ENCODE data around the gene CEP152. TPM values are rescaled to one million over a fixed set of nuclear protein-coding genes. Genes with fewer than 3 reads are reported as not detected.

CEP152 gene
- total and polyA plus RNA-seq, 9 donors = 2.6 to 5.3 (median 3.6) TPM

GRCh38 chr15:48712546-48712945 is 98.3 kb downstream of the CEP152 start:
- DNase-seq = no peak
- H3K27ac ChIP-seq (ENCODE audit: low read length) = no peak overlapping the region
- no peak overlapping the region for H3K4me3 ChIP-seq (ENCODE audit: low read length)
- H3K36me3 ChIP-seq (ENCODE audit: control insufficient read depth, insufficient read depth, low read length) = no peaks in the 10 kb centered on the region
- peaks cover 9% of the 10 kb centered on the region for H3K9me3 ChIP-seq (replicated peaks; ENCODE audit: control insufficient read depth, low read depth, low read length)
- no peaks in the 10 kb centered on the region for H3K4me1 ChIP-seq (ENCODE audit: control insufficient read depth, insufficient read depth, low read length)
- H3K27me3 ChIP-seq (ENCODE audit: control insufficient read depth, insufficient read depth, low read length) = no peaks in the 10 kb centered on the region
- WGBS (ENCODE audit: insufficient coverage) = 59% methylated on average over 2 of the region's 3 CpGs

- no peaks in the 10 kb centered on the region for H3K4me1 ChIP-seq (ENCODE audit: control insufficient read depth, insufficient read depth, low read length)
- WGBS (ENCODE audit: insufficient coverage) = 50% methylated on average over 1 of the region's 4 CpGs
- H3K27me3 ChIP-seq (ENCODE audit: control insufficient read depth, insufficient read depth, low read length) = no peaks in the 10 kb centered on the region
- no peak overlapping the region for H3K27ac ChIP-seq (ENCODE audit: low read length)
- no peak for DNase-seq
- peaks cover 1% of the 10 kb centered on the region for H3K9me3 ChIP-seq (replicated peaks; ENCODE audit: control insufficient read depth, low read depth, low read length)
- H3K36me3 ChIP-seq (ENCODE audit: control insufficient read depth, insufficient read depth, low read length) = no peaks in the 10 kb centered on the region
- H3K4me3 ChIP-seq (ENCODE audit: low read length) = no peak overlapping the region
Measured at GRCh38 chr15:48710952-48711495, 99.8 kb downstream of the CEP152 start.

- no peaks in the 10 kb centered on the region for H3K4me1 ChIP-seq (ENCODE audit: control insufficient read depth, insufficient read depth, low read length)
- H3K9me3 ChIP-seq (replicated peaks; ENCODE audit: control insufficient read depth, low read depth, low read length) = no peaks in the 10 kb centered on the region
- H3K4me3 ChIP-seq (ENCODE audit: low read length) = no peak overlapping the region
- H3K27ac ChIP-seq (ENCODE audit: low read length) = no peak overlapping the region
- DNase-seq = peak; percentile 58
- no peaks in the 10 kb centered on the region for H3K36me3 ChIP-seq (ENCODE audit: control insufficient read depth, insufficient read depth, low read length)
- WGBS (ENCODE audit: insufficient coverage) = no CpG with 5 or more reads among the region's 1 CpG
- no peaks in the 10 kb centered on the region for H3K27me3 ChIP-seq (ENCODE audit: control insufficient read depth, insufficient read depth, low read length)
Measured at GRCh38 chr15:48708641-48709040, 102.2 kb downstream of the CEP152 start.

GRCh38 chr15:48705381-48705780 is 105.5 kb downstream of the CEP152 start:
- Histone ChIP-seq H3K4me1 (ENCODE audit: control insufficient read depth, insufficient read depth, low read length) (no peaks in the 10 kb centered on the region), H3K36me3 (ENCODE audit: control insufficient read depth, insufficient read depth, low read length) (no peaks in the 10 kb centered on the region), H3K27ac (ENCODE audit: low read length) (no peak overlapping the region), H3K9me3 (replicated peaks; ENCODE audit: control insufficient read depth, low read depth, low read length) (no peaks in the 10 kb centered on the region), H3K27me3 (ENCODE audit: control insufficient read depth, insufficient read depth, low read length) (no peaks in the 10 kb centered on the region), H3K4me3 (ENCODE audit: low read length) (no peak overlapping the region)
- DNase-seq = no peak
- no CpG with 5 or more reads among the region's 1 CpG for WGBS (ENCODE audit: insufficient coverage)

- no peak for DNase-seq
- H3K36me3 ChIP-seq (ENCODE audit: control insufficient read depth, insufficient read depth, low read length) = no peaks in the 10 kb centered on the region
- no CpG with 5 or more reads among the region's 1 CpG for WGBS (ENCODE audit: insufficient coverage)
- H3K9me3 ChIP-seq (replicated peaks; ENCODE audit: control insufficient read depth, low read depth, low read length) = no peaks in the 10 kb centered on the region
- H3K27me3 ChIP-seq (ENCODE audit: control insufficient read depth, insufficient read depth, low read length) = no peaks in the 10 kb centered on the region
- no peaks in the 10 kb centered on the region for H3K4me1 ChIP-seq (ENCODE audit: control insufficient read depth, insufficient read depth, low read length)
- H3K27ac ChIP-seq (ENCODE audit: low read length) = no peak overlapping the region
- no peak overlapping the region for H3K4me3 ChIP-seq (ENCODE audit: low read length)
Measured at GRCh38 chr15:48703544-48703943, 107.3 kb downstream of the CEP152 start.

- no peak for DNase-seq
Measured at GRCh38 chr15:48702569-48703236, 108.2 kb downstream of the CEP152 start.

GRCh38 chr15:48696627-48697312 is 114.1 kb downstream of the CEP152 start:
- no CpG with 5 or more reads among the region's 3 CpGs for WGBS (ENCODE audit: insufficient coverage)
- Histone ChIP-seq H3K4me1 (ENCODE audit: control insufficient read depth, insufficient read depth, low read length) (no peaks in the 10 kb centered on the region), H3K27ac (ENCODE audit: low read length) (no peak overlapping the region), H3K27me3 (ENCODE audit: control insufficient read depth, insufficient read depth, low read length) (no peaks in the 10 kb centered on the region), H3K4me3 (ENCODE audit: low read length) (no peak overlapping the region), H3K9me3 (replicated peaks; ENCODE audit: control insufficient read depth, low read depth, low read length) (no peaks in the 10 kb centered on the region), H3K36me3 (ENCODE audit: control insufficient read depth, insufficient read depth, low read length) (no peaks in the 10 kb centered on the region)
- DNase-seq = no peak

More at GRCh38 chr15:48702569-48703236, 108.2 kb downstream of the CEP152 start:
- H3K9me3 ChIP-seq (replicated peaks; ENCODE audit: control insufficient read depth, low read depth, low read length) = no peaks in the 10 kb centered on the region
- H3K27ac ChIP-seq (ENCODE audit: low read length) = no peak overlapping the region
- no CpG with 5 or more reads among the region's 2 CpGs for WGBS (ENCODE audit: insufficient coverage)
- no peaks in the 10 kb centered on the region for H3K36me3 ChIP-seq (ENCODE audit: control insufficient read depth, insufficient read depth, low read length)
- no peak overlapping the region for H3K4me3 ChIP-seq (ENCODE audit: low read length)
- H3K27me3 ChIP-seq (ENCODE audit: control insufficient read depth, insufficient read depth, low read length) = no peaks in the 10 kb centered on the region
- H3K4me1 ChIP-seq (ENCODE audit: control insufficient read depth, insufficient read depth, low read length) = no peaks in the 10 kb centered on the region

- no peaks in the 10 kb centered on the region for H3K9me3 ChIP-seq (replicated peaks; ENCODE audit: control insufficient read depth, low read depth, low read length)
- H3K4me1 ChIP-seq (ENCODE audit: control insufficient read depth, insufficient read depth, low read length) = no peaks in the 10 kb centered on the region
- H3K27me3 ChIP-seq (ENCODE audit: control insufficient read depth, insufficient read depth, low read length) = no peaks in the 10 kb centered on the region
- no peak overlapping the region for H3K27ac ChIP-seq (ENCODE audit: low read length)
- DNase-seq = no peak
- WGBS (ENCODE audit: insufficient coverage) = no CpG with 5 or more reads among the region's 6 CpGs
- no peaks in the 10 kb centered on the region for H3K36me3 ChIP-seq (ENCODE audit: control insufficient read depth, insufficient read depth, low read length)
- no peak overlapping the region for H3K4me3 ChIP-seq (ENCODE audit: low read length)
Measured at GRCh38 chr15:48695827-48696573, 114.9 kb downstream of the CEP152 start.

- Histone ChIP-seq H3K4me1 (ENCODE audit: control insufficient read depth, insufficient read depth, low read length) (no peaks in the 10 kb centered on the region), H3K36me3 (ENCODE audit: control insufficient read depth, insufficient read depth, low read length) (no peaks in the 10 kb centered on the region), H3K9me3 (replicated peaks; ENCODE audit: control insufficient read depth, low read depth, low read length) (no peaks in the 10 kb centered on the region), H3K4me3 (ENCODE audit: low read length) (no peak overlapping the region), H3K27ac (ENCODE audit: low read length) (no peak overlapping the region), H3K27me3 (ENCODE audit: control insufficient read depth, insufficient read depth, low read length) (no peaks in the 10 kb centered on the region)
- no peak for DNase-seq
Measured at GRCh38 chr15:48695088-48695826, 115.6 kb downstream of the CEP152 start.

GRCh38 chr15:48693484-48693883 is 117.4 kb downstream of the CEP152 start:
- no peaks in the 10 kb centered on the region for H3K9me3 ChIP-seq (replicated peaks; ENCODE audit: control insufficient read depth, low read depth, low read length)
- no peak overlapping the region for H3K4me3 ChIP-seq (ENCODE audit: low read length)
- H3K27ac ChIP-seq (ENCODE audit: low read length) = no peak overlapping the region
- H3K27me3 ChIP-seq (ENCODE audit: control insufficient read depth, insufficient read depth, low read length) = no peaks in the 10 kb centered on the region
- no peaks in the 10 kb centered on the region for H3K4me1 ChIP-seq (ENCODE audit: control insufficient read depth, insufficient read depth, low read length)
- no peaks in the 10 kb centered on the region for H3K36me3 ChIP-seq (ENCODE audit: control insufficient read depth, insufficient read depth, low read length)
- DNase-seq = peak; percentile 67
